HG03135 (cell line): ENCODE results near the gene NBPF11.
"Not testable (repeated sequence)": the region's sequence is repeated elsewhere in the genome, so short reads cannot be mapped to it uniquely, and the experiment has no call there.

Experiments used
- ATAC-seq: cut with Tn5 transposase; IDR thresholded peaks from one replicate; pipeline ENCODE4 v1.9.1; 2021; ENCODE audit warnings: mild to moderate bottlenecking, moderate library complexity; ENCODE audit not compliant: unreplicated experiment

NBPF11 gene

GRCh38 chr1:148150014-148150413 is 2.1 kb downstream of the NBPF11 start:
- not testable (repeated sequence) for ATAC-seq

- ATAC-seq = not testable (repeated sequence)
These were observed 2.8 kb downstream of the NBPF11 start for GRCh38 chr1:148149050-148149815.

DNA sequence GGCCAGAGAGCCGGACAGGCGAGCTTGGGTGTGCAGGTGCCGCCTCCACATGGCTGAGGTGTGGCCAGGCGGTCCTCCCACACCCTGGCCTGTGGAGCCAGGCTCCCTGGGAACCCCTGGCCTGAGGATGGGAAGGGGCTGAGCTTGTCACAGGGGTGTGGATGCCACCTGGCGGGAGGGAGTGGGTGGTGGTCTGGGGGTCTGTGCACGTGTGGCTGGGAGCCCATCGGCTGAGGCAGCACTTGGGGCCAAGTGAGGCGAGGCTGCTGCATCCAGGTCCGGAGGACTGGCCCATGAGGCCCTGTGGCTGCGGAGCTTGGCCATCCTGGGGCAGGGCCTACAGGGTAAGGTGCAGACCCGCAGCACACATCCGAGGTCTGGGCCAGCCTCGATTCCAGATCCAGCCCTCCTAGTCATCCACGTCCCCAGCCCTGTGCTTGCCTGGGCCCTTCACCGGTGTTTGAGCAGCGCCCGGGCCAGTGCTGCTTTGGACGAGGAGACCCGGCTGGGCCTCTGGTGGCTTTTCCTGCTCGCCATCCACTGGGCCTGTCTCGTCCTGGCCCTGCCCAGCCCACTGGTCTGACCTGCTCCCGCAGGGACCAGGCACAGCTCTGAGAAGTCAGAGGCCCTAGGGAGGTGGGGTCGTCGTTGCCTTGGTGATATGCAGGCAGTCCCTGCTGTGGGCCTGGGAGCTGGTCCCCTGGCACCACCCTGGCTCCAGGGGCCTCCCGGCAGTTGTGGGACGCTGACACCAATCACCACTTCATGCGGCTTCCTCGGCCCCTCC is 4.8 kb downstream of the NBPF11 start:
- ATAC-seq = not testable (repeated sequence)

DNA sequence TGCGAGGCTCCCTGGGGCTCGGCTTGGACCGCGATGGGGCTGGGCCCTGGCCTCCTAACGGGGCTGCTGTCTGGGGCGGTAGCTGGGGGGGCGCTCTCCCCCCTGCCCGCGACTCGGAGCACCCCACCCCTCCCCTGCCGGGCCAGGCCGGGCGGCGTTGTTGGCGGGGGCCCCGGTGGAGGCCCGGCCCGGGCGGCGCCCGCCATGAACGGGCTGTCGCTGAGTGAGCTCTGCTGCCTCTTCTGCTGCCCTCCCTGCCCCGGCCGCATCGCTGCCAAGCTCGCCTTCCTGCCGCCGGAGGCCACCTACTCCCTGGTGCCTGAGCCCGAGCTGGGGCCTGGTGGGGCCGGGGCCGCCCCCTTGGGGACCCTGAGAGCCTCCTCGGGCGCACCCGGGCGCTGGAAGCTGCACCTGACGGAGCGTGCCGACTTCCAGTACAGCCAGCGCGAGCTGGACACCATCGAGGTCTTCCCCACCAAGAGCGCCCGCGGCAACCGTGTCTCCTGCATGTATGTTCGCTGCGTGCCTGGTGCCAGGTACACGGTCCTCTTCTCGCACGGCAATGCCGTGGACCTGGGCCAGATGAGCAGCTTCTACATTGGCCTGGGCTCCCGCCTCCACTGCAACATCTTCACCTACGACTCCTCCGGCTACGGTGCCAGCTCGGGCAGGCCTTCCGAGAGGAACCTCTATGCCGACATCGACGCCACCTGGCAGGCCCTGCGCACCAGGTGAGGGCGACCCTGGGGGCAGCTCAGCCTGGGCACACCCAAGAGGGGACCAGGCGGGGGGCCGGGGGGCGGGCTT is 5.7 kb downstream of the NBPF11 start:
- ATAC-seq = not testable (repeated sequence)

DNA sequence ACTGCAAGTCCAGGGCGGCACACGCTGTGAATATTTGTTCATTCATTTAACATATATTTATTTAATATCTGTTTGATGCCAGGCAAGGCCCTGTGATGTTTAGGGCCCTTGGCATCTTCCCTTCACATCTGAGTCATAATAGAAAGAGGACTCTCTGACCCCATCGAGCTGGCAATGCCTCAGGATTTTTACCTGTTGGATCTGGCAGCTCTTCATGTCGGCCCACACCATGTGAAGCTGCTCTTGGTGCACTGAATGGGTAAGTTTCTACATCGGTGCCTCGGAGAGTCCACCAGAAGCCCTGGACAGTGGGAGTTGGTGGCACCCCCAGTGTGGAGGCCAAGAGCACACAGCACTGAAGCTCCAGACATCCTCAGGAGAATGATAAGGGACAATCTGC is 8.9 kb downstream of the NBPF11 start:
- not testable (repeated sequence) for ATAC-seq

DNA sequence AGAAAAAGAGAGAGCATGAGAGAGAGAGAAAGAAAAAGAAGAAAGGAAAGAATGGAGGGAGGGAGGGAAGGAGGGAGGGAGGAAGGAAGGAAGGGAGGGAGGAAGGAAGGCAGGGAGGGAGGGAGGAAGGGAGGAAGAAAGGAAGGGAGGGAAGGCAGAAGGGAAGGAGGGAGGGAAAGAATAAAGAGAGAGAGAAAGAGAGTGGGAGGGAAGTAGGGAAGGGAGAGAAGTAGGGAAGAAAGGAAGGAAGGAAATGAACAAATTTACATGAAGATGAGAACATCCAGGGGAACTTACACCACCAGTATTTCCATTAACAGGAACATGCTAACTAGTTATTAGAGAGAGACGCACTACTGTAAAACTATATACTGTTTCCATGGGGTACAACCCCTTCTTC is 10.1 kb downstream of the NBPF11 start:
- ATAC-seq = not testable (repeated sequence)

- not testable (repeated sequence) for ATAC-seq
These were observed 13.5 kb downstream of the NBPF11 start for GRCh38 chr1:148138606-148139005.

DNA sequence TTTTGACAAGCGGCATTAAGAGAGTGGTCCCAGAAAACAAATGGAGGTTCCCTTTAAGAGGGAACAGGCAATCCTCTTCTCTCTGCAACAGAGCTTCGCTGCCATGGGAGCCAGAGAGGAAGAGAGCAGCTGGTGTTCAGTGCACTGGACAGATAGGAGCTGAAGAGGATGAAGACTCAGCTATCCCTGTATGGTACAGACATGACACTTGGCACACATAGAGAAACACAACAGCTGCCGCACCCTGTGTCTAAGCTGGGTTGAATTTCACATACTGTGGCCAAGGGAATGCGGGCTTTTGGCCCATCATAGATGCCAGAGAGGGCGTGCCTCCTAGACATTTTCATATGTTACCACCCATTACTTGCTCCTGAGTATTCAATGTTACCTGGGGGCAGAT is 29.7 kb downstream of the NBPF11 start:
- not testable (repeated sequence) for ATAC-seq

DNA sequence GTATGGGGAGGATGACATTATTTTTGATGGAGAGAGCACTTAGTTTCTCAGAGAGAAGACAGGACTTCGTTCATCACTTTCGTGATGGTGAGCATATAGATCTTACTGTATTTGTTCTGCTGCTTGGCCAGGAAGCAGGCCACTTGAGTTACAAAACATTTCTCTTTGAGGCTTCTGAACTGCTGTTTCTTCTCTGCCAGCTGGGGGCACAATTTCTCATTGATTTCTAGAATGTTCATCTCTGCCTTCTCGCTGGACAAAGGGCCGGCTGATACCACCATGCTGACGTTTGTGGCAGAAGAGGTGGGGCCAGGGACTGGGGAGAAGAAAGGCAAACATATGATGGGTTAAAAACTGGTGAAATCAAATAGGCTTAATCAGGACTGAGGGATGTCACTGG is 31.7 kb downstream of the NBPF11 start:
- not testable (repeated sequence) for ATAC-seq

- not testable (repeated sequence) for ATAC-seq
These were observed 56.3 kb downstream of the NBPF11 start for GRCh38 chr1:148095732-148096131.

- not testable (repeated sequence) for ATAC-seq
These were observed 65.9 kb downstream of the NBPF11 start for GRCh38 chr1:148086196-148086595.

DNA sequence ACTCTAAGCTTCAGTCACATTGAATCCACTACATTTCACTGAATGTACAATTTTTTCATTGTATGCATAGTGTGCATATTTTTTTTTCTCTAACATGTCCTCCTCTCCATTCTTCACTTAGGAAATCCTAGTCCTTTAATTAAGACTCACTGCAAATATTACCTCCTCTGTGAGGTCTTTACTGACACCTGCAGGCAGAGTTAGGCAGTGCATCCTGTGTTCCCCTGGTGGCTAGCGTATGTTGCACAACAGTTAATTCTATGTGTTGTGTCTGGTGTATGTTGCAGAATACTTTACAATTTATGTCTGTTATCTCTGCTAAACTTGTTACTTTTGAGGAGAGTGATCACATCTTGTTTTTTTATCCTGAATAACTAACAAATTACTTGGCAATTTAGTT is 70.9 kb downstream of the NBPF11 start:
- not testable (repeated sequence) for ATAC-seq

- not testable (repeated sequence) for ATAC-seq
These were observed 73.2 kb downstream of the NBPF11 start for GRCh38 chr1:148078632-148079519.

DNA sequence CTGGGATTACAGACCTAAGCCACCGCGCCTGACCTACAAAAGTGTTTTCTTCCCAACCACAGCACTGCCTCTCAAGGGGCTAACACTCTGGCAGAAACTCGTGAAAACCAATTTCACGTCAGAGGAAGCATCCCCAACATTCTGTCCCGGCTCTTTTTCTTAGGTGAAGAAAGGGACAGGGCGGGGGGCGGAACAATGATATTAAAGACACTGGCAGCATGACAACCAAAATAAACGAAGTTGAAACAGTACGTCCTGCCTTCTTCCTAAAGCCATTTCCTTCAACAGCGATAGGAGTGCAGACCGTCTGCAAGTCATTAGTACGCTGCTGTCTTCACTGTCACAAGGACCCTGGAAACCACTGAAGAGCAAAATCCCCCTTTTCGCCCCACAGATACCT is 74.0 kb downstream of the NBPF11 start:
- not testable (repeated sequence) for ATAC-seq

DNA sequence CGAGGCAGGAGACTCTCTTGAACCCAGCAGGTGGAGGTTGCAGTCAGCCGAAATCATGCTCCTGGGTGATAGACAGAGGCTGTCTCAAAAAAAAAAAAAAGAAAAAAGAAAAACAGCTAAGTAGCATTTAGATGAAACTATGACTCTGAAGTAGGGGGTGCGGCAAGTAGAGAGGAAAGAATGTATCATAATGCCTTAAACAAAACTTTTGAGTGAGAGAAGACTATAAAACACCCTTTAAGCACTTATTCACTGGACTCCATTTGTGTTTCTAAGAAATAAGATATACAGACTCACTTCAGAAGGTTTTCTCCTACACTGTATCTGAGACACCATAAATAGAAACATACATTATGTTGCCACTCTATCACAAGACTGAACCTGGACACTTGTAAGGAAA is 74.6 kb downstream of the NBPF11 start:
- not testable (repeated sequence) for ATAC-seq

DNA sequence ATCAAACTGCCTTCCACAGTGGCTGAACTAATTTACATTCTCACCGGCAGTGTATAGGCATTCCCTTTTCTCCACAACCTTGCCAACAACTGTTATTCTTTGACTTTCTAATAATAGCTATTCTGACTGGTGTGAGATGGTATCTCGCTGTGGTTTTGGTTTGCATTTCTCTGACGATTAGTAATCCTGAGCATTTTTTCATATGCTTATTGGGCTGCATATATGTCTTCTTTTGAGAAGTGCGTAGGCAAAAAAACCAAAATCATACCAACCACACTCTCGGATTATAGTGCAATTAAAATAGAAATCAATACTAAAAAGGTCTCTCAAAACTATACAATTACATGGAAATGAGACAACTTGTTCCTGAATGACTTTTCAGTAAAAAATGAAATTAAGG is 78.7 kb downstream of the NBPF11 start:
- ATAC-seq = not testable (repeated sequence)

- ATAC-seq = not testable (repeated sequence)
These were observed 83.5 kb downstream of the NBPF11 start for GRCh38 chr1:148068606-148069005.

DNA sequence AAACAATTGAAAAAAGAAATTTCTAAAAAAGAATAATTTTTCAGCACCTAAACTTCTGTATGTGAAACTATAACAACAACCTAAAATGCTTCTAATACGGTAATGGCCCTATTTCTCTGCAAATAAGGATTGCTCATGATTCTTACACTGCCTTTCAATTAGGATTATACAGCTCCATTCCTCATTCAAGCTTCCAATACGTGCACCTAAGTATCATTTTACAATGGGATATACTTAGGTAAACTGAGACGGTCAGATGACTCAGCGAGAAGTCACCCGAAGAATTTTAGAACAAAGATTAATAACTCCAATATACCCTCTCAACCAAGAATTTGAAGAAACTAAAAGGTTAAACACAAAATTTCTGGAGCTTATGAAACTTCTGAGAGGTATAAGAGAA is 83.9 kb downstream of the NBPF11 start:
- ATAC-seq = not testable (repeated sequence)

DNA sequence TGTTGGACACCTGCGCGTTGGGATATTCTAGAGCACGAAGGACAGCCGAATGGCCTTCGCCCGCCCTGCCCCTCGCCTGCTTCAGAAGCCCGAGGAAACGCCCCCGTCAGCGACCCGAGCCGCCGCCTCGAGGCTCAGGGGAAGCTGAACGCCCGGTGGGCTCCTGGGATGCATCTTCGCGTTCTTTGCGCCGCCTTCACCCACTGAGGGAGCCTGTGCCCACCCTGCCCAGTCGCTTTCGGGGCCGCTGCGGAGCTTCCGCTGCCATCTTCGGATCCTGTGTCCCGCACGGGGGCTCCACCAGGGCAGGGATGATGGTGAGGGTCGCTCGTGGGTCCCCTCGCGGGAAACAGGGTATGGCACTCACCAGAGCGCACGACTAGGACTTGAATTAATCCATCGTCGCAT is 91.8 kb downstream of the NBPF11 start:
- not testable (repeated sequence) for ATAC-seq

DNA sequence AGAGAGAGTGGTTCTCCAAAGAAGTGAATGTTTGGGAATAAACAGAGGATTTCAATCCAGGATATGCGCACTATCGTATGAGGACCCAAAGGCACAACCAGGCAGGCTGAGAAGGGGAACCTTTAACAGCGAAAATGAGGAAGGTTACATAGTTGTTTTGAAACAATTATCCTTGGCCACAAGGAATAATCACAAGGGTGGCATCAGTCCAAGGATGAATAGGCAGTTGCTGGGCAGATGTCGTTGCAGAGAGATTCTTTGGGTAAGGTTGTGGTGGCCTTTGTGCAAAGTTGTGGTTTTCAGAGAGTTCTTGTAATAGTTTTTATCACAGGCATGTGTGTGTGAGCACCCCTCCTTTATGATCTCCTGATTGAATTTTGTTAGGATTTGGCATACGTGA is 94.7 kb downstream of the NBPF11 start:
- ATAC-seq = not testable (repeated sequence)
